GOT3 (cell line): Measurements from ENCODE around the gene OSGEPL1.
"Not testable (repeated sequence)": the region's sequence is repeated elsewhere in the genome, so short reads cannot be mapped to it uniquely, and the experiment has no call there.

Source experiments
- DNase-seq: peaks from one replicate; lab custom pipeline; 2025; ENCODE audit warnings: mixed read lengths; lab: John Stamatoyannopoulos, UW

The OSGEPL1 gene

GRCh38 chr2:189729430-189729829 is 33.2 kb downstream of the OSGEPL1 start:
- no peak for DNase-seq

GRCh38 chr2:189726849-189727248 is 35.7 kb downstream of the OSGEPL1 start:
- no peak for DNase-seq

GRCh38 chr2:189726271-189726670 is 36.3 kb downstream of the OSGEPL1 start:
- no peak for DNase-seq

- no peak for DNase-seq
Measured at GRCh38 chr2:189723192-189723591, 39.4 kb downstream of the OSGEPL1 start.

GRCh38 chr2:189719571-189719970 is 43.0 kb downstream of the OSGEPL1 start:
- no peak for DNase-seq

GRCh38 chr2:189717593-189717992 is 45.0 kb downstream of the OSGEPL1 start:
- not testable (repeated sequence) for DNase-seq

GRCh38 chr2:189709501-189710221 is 52.9 kb downstream of the OSGEPL1 start:
- no peak for DNase-seq

GRCh38 chr2:189702071-189702470 is 60.5 kb downstream of the OSGEPL1 start:
- no peak for DNase-seq

- no peak for DNase-seq
Measured at GRCh38 chr2:189700681-189701080, 61.9 kb downstream of the OSGEPL1 start.

GRCh38 chr2:189698020-189698887 is 64.3 kb downstream of the OSGEPL1 start:
- no peak for DNase-seq
